Activated CD4-positive, CD25-positive, alpha-beta regulatory T cell treated with anti-CD3 and anti-CD28 coated beads, Interleukin-2, amount 50 U/mL, for 24 hours (primary cell): ENCODE results near the gene HOXC11.

Experiments
- ATAC-seq, 2 donors: fragments of 150-1000 bp; cut with Tn5 transposase; one replicate each; pipeline ENCODE4 v1.10.0; 2021; ENCODE audit warnings: mild to moderate bottlenecking in 1 of 2, moderate library complexity in 1 of 2

The HOXC11 gene

DNA sequence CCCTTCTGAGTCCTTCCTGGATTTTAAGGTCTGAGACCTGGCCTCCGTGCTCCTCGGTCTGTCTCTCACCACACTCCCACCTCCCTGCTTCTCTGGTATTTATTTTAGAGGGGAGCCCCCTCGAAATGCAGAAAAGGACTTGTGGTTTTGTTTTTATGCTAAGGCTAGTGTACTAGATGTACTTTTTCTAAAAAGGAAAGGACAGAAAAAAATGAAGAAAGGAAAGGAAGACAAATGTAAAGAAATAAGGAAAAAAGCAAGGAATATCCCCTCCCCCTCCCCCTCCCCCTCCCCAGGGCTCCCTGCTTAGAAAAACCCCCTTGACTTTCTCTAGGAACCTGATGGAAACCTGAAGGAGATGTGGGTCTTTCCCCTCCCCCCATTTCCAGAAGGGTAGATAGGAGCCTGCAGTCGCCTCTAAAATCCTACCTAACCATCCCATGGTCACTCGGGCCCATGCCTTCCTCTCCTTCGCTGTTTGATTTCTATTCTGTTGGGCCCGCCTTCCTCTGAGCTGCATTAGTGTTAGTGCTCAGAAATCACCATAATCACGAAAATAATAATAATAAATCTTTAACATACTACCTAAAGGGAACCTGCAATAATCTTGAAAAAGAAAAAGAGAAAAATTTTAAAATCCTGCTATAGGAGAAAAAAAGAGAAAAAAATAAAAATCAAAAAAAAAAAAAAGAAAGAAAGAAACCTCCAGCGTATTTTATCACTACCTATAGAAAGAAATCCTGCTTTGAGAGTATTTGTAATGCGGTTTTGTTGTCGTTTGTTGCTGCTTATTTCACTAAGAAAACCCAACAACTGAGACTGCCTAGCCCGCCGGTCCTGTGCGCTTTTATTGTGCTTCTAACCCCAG is 39.0 kb downstream of the HOXC11 start:
- no peak for ATAC-seq

DNA sequence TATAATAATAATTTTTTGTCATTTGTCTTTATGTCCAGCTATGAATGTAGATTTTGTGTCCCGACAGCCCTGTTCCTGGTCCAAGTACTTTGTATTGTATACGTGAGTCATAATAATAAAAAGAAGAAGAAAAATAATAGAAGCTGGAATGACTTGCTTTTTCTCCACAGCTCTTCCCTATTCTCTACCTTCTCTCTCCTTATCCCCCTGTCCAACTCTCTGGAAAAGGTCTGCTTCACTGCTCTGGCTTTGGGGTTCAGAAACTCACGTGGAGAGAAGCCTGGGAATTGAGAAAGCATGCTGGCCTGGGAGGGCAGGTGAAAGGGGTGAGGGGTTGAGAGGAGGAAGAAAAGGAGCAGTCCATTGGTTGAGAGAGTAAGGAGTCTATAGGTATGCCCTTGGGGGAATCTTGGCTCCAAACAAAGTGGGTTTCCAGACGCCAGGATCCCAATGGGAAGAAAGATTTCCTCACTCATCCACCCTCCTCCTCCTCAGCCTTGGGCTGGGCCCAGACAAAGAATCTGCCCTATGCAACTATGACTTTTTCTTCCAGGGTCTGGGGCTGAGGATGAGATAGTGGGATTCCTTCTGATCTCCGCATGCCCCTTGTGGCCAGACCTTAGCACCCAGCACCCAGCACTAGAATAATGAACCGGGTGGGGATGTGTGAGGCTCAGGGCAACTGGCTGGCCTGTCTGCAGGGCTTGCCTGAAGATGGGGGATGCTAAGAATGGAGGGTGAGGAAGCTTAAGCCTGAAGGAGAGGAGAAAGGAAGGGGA is 39.9 kb downstream of the HOXC11 start:
- ATAC-seq: no peak

DNA sequence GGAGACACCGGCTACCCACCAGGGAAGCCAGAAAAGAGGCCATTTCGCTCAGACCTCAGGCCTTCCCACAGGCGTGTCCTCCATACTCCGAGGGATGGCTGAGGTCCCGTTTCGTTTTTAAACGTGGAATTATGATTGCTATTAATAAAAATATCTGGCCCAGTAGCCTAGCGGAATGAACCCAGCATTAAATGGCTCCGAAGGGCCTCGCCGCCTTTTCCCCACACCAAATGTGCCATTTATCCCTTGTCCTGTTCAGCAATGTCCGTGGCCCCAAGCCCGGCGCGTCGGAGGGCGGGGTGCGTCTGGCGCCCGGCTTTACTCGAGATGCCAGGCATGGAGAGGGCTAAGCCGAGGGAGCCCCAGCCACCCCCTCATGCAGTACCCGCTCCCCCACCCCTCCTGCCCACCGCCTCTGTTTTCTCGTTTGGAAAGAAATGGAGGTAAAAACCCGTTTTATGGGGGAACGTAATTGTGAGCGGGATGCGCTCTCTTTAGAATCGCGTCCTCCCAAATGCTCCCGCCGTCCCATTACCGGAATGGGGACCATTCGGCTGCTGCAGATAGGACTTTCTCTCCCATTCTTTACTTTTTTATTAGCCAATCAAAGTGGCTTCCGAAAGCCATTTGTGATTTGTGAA is 41.6 kb downstream of the HOXC11 start:
- ATAC-seq: no peak

DNA sequence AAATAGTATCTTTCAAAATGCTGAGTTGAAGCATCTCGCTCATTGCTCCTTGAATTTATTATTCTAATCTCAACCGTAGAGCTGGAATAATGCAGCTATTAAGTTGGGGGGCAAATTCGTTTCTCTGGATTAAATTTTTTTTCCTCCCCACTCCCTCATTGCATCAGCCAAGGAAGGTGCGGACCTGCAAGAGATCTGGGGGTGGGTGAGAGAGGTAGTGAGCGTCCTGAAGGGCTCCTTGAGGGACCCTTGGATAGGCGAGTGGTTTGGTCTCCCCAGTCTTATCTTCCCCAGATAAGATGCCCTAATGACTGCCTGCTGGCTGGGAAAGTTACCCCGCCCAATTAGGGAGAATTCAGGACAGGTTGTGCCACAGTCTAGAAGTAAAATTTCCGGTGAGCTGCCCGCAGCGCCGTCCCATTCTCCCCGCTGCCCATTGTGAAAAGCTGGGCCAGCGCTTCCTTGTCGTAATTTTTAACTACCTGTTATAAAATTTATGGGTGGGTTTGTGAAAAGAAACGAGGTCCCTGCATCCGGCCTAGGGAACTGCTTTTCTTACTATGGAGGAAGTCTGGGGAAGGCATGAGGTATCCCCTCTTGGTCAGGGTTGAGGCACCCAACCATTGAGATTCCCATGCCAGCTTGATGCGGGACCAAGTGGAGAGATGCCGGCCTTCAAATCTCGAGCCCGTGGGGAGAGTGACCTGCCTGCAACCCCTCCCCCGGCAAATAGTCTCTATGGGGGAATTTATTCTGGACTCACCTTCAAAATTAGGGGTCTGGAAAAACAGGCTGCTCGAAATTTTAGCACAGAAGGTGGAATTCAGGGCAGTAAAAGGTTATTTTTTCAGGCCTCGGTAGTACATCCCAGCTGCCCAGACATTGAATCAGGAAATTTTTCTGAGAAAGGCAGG is 42.3 kb downstream of the HOXC11 start:
- ATAC-seq: no peak

DNA sequence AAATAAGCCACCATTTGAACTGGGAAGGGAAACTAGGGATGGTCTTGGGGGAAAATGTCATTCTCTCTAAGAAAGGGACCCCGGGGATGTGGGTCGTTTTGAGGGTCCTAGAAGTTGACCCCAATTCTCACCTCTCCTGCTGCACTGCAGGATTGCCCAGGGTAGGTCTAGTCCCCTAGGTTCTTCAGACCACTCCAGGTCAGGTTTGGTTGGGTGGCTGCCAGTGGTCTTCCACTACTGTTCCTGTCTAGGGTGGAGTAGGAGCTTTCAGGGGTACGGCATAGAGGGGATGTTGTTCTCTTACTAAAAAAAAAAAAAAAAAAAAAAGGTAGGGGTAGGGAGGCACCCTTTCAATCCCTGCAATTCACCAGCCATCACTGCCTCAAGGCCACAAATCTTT is 43.1 kb downstream of the HOXC11 start:
- ATAC-seq: no peak

DNA sequence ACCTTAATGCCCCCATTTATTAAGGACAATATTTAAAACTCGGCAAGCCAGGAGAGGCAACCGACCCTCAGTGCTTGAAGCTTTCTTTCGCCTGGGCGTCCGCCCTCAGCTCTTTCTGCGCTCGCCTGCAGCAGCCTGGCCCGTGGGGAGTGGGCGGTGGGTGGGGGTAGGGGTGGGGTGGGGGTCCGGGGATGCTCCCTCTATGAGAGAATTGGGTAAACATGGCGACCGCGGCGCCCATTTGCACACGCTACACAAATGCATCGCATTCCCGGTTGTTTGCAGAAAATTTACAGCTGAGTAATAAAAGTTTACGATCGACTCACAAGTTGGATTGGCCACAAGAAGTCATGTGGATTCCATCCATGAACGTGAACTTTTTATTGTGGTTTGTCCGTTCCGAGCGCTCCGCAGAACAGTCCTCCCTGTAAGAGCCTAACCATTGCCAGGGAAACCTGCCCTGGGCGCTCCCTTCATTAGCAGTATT is 43.6 kb downstream of the HOXC11 start:
- ATAC-seq: no peak

DNA sequence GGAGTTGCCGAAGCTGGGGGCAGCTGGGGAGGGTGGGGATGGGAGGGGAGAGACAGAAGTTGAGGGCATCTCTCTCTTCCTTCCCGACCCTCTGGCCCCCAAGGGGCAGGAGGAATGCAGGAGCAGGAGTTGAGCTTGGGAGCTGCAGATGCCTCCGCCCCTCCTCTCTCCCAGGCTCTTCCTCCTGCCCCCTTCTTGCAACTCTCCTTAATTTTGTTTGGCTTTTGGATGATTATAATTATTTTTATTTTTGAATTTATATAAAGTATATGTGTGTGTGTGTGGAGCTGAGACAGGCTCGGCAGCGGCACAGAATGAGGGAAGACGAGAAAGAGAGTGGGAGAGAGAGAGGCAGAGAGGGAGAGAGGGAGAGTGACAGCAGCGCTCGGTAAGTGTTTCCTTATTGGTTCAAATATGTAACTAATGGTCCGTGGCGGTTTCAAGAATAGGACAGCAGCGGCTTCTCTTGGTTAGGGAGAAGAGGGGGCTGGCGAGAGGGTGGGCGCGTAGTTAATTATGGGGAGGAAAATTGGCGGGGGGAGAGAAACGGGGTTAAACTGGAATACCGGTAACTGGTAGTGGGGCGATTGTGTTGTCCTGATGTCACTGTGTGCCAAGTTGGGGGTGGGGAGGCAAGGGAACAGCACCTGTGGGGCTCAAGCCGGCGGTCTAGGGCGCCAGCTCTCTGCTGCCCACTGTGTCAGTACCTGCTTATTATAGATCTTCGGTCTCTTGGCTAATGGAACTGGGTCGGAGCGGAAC is 44.3 kb downstream of the HOXC11 start:
- ATAC-seq: peak; percentile 14 to 28

DNA sequence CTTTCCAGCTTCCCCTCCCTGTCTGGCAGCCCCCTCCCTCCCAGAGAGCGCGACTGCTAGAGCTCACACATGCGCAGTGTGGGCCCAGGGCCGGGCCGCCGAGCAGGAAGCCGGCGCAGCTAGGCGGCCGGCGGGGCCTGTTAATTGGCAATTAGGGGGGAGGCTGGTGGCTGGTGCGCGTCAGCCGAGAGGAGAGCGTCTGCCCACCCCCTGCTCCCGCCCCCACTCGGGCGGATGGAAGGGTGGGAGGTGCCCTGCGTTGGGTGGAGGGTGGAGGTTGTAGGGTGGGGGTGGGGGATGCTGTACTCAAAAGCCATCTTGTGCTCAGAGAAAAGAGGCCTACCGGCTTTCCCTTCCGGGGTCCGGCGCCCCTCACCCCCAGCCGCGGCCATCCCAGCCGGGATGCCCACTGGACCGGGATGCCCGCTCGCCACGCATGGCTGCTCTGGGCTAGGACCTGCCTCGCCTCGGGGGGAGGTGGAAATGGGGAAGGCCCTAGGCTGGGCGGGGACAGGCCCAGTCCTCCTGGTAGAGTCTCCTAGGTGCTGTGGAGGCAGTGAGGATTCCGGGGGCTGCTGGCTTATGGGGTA is 45.0 kb downstream of the HOXC11 start:
- peak; percentile 82 to 83 for ATAC-seq

DNA sequence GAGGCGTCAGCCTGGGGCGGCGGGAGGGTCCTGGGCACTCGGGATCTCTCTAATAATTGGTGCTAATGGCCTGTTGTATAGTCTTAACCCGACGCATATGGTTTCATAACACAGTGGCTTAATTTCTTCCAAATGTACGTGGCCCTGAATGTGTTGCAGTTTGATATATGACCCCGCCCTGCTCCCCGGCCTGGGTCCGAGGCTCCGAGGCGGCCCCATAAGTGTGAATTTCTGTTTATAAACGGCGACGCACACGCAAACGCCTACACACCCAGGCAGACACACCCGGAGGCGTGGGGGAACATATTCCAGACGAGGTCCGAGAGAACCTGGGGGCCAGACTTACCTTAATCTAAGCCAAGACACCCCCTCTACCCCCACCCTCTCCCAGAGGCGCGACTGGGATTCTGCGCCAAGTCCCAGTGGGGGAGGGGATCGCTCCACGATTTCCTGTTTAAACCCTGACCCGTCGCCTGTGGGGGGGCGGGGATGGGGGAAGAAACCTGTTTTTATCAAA is 45.6 kb downstream of the HOXC11 start:
- ATAC-seq: no peak

DNA sequence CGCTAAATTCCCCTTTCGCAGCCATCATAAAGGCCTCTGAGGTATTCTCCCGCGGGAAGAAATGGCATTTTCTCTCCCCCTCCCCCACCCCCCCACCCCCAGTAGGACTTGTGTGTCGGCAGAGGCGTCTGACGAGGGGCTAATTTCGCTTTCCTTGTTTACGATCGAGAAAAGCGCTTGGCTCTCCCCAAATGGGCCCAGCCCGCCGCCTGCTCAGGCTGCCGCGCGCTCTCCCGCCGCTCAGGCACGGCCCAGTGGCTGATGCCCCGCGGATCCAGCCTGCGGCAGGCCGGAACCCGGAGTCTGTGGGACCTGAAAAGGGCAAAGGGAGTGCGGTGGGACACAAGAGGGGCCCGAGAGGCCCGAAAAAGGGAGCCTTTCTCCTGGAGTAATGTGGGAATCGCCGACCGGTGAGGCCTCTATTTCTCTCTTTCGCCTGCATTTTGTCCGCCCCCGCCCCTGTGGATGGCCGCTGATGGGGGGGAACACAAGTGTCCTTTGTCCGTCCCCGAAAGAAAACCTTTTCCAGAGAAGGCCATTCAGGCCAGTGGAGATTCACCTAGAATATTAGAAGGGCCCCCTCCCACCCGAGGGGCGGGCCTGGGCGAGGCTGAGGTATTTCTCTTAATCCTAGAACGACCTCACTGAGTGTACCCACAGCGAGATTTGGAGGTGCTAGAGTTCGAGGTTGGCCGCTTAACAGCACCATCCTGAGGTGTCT is 46.3 kb downstream of the HOXC11 start:
- ATAC-seq: no peak

DNA sequence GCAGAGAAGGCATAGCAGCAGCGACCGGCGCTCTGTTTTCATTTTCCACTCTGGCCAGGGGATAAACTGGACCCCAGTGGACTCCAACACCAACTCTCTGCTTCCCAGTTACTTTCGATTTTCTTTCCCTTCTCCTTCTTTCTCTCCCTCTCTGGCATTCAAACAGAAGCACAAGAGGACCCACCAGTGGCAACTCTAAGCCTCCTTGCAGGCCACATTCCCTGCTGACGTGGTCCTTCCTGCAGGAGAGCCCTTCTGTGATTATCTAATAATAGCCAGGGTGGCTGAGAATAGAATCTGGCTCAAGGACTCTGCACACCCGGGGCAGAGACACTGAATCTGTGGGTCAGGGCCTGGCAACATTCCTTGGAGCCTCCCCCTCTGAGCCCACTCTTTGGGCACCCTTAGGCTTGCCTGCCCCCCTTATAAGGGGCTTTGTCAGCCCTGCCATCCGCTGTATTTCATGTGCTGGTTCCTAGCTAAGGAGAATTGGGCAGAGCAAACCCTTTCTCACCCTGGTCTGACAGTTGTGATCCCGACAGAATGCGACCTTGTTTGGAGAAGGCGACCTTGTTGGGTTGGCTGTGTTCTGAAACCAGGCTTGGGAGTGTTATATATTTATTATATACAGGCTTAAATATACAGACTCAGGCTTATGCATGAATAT is 47.1 kb downstream of the HOXC11 start:
- no peak for ATAC-seq

DNA sequence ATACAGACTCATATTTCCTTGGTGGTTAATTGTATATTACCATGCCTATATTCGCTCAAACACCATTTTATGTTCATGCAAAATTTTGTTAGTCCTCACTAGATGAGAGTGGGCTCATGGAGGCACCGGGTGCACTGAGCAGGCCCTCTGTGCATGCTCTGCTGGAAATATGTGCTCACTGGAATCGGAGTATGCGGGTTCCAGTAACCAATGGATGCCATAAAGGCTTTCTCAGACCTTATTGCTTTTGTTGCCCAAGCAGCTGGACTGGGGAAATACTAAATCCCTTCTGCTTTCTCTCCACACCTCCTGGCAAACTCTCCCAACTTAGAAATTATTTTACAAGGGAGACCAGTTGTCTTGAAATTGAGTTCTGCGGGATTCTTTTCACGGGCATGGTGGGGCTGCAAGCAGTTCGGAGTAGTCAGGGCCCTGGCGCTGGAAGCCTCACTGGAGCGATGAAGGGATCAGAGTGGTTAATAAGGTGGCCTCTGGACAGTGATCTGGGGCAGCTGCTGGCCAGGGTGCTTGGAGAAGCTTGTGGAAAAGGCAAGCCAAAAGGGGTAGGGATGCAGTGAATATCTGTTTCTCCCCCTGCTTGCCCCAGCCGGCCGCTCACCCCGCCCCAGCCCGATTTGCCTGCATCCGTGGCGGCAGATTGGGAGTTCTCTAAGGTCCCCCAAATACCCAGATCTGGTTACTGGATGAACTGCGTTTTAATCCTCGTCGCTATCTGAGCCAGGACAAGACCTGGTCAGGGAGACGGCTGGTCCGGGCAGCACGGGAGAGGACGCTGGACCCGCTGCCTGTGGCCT is 47.9 kb downstream of the HOXC11 start:
- ATAC-seq: no peak

DNA sequence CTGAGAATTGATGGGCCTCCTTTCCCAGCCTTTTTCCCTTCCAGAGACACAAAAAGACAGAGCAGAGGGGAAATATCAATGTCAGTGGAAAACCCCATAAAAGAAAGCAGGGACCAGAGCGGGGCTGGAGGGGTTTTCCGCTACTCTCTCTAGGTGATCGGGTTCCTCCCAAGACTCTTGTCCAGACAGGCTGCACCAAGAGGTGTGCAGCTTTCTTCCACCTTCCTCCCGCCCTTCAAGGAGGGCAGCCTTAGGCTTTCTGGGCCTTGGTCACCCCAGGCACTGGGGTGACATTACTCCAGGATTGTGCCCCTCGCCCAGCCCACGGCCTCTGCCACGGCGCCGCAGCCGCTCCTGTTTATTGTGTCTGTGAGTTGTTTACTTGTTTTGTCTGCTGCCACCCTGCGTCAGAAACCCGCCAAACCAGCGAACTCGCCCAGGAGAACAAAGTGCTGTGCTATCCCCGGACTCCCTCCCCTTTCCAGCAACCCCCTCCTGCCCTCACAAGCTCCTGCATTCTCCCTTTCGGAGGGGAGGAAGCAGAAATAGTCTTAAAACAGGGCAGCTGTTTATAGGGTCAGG is 48.6 kb downstream of the HOXC11 start:
- no peak for ATAC-seq

DNA sequence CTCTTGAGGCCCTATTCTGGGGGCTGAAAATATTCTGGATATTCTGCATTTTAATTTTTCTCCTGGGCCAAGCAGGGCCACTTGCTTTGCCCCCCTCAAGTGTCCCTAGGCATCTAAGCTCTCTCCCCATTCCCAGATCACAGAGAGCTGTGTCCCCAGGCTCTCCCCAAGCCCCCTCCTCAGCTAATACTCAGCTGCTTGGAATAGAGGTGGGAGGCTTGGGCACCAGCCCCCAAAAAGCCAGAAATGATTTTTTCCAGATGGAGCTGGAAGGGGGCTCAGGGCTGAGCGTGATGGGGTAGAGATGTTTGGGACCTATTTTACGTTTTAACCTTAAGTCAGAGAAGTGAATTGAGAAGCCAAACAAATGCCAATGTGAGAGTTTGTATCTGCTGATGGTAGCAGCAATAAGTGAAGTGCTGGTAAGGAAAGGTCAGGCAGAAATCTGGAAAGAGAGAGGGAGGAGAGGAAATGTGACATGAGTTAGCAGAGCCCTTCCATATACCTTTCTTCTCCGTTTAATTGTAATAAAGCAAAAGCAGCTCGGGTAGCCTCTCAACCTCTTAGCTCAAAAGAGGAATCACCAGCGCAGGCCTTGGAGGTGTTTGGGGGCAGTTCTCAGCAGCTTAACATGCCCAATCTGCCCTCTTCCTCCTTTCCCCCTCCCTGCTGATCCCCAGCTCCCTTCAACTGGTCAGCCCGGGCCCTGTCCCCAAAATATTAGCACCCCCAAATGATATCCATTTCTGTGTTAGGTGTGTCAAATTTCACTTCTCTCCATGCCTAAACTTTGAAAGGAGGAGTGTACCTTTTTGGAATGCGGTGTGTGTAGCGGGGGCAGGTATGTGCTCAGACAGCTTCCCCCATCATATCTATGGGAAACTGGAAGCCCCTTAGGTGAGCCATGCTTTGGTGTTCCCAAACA is 50.3 kb downstream of the HOXC11 start:
- no peak for ATAC-seq

DNA sequence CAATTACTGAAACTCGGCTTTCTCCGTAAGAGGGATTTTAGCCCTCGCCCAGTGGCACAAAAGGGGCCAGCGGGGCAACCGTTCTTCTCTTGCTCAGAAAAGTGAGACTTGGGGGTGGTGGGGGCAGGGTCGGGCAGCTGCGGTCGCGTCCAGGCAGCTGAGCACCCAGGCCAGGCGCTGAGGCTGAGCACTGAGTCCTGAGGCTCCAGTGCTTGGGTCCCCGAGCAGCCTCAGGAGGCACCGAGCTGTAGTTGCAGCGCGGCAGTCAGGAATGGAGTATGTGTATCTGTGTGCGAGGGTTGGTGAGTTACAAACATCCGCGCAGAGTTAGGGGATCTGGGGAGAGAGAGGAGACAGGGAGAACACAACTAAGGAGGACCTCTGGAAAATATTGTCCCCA is 51.2 kb downstream of the HOXC11 start:
- ATAC-seq: no peak

DNA sequence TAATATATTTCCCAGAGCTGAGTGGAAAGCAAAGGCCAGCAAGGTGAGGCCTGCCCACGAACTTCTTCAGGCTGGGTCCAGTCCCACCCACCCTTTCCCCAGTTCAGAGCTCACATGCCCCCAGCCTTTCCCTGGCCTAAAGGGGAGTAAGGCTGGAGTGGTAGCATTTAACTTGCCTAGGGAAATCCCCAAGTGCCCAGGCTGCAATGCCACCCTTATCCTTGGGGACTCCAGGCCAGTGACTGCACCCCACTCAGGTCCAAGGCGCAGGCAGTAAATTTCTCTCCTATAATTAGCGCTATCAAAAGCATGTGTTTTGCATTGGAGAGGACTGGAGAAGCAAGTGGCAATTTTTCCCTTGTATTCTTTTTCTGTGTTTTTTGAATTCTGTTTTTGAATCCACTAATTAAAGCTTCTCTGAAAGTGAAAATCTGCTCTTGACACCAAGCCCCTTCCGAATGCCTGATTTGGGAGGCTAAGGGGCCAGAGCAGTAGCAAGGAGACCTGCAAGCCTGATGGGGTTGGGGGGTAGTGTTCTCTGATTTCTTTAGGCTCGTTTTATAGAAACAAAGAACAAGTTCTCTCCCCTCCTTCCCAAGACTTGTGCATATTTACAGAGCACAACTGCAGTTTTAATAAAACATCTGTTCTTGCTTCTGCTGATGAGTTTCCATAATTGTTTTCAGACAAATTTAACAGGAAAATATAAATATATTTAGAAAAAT is 51.8 kb downstream of the HOXC11 start:
- no peak for ATAC-seq
